SK-N-SH (cell line): ENCODE measurements around the gene C1orf146.

Source experiments
- CTCF ChIP-seq: fragments of 200-600 bp; sonication (generic); IDR thresholded peaks from 2 replicates; pipeline ENCODE4 v1.6.1; 2017; ENCODE audit warnings: antibody characterized with exemption, mild to moderate bottlenecking, moderate library complexity
- FOXM1 ChIP-seq: IDR thresholded peaks from 2 replicates; pipeline ENCODE4 v1.4.0; 2012; ENCODE audit warnings: low read depth, mild to moderate bottlenecking
- GATA2 ChIP-seq: sonication (generic); formaldehyde crosslinking; IDR thresholded peaks from 2 replicates; pipeline ENCODE4 v1.5.0; 2020; ENCODE audit warnings: mild to moderate bottlenecking, missing genetic modification reagents
- JUND ChIP-seq: IDR thresholded peaks from 2 replicates; pipeline ENCODE4 v1.4.0; 2012
- MAX ChIP-seq: IDR thresholded peaks from 2 replicates; pipeline ENCODE4 v1.4.0; 2012; ENCODE audit warnings: low read depth
- PBX3 ChIP-seq: IDR thresholded peaks from 2 replicates; pipeline ENCODE4; 2012
- RAD21 ChIP-seq: IDR thresholded peaks from 2 replicates; pipeline ENCODE4 v1.6.1; 2012; ENCODE audit warnings: mild to moderate bottlenecking, low read length
- REST ChIP-seq: IDR thresholded peaks from 2 replicates; pipeline ENCODE4 v1.6.1; 2012; ENCODE audit warnings: mild to moderate bottlenecking, low read depth, low read length, moderate library complexity
- TCF12 ChIP-seq: IDR thresholded peaks from 2 replicates; pipeline ENCODE4 v1.4.0; 2012
- TF ChIP-seq, protein P1 (sequence below): fragments of 150-350 bp; IDR thresholded peaks from 2 replicates; pipeline ENCODE4 v1.6.1; 2016; ENCODE audit warnings: mild to moderate bottlenecking, low read depth, low read length

DNA sequence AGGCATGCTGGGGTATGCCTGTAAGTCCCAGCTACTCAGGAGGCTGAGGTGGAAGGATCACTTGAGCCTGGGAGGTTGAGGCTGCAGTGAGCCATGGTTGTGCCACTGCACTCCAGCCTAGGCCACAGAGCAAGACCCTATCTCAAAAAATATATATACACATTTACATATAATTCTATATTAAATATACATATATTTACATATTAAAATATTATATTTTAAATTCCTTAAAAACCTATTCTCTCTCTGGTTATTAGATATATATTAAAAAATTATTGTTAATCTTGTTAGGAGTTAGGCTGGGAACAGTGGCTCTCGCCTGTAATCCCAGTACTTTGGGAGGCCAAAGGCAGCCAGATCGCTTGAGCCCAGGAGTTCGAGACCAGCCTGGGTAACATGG is 58.4 kb downstream of the C1orf146 start:
- TF ChIP-seq MAX (no peak), TCF12 (no peak), CTCF (no peak), FOXM1 (no peak), RAD21 (no peak), REST (no peak), JUND (no peak), GATA2 (CRISPR knock-in tag) (no peak), PBX3 (no peak)
- TF ChIP-seq, protein P1, sequence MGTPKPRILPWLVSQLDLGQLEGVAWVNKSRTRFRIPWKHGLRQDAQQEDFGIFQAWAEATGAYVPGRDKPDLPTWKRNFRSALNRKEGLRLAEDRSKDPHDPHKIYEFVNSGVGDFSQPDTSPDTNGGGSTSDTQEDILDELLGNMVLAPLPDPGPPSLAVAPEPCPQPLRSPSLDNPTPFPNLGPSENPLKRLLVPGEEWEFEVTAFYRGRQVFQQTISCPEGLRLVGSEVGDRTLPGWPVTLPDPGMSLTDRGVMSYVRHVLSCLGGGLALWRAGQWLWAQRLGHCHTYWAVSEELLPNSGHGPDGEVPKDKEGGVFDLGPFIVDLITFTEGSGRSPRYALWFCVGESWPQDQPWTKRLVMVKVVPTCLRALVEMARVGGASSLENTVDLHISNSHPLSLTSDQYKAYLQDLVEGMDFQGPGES, result no peak
